ENCODE measurements around the gene EPN2. TPM values are rescaled to one million over a fixed set of nuclear protein-coding genes. Genes with fewer than 3 reads are reported as not detected.
A peak's percentile ranks its signal among the peaks of the same experiment; 100 is the strongest.

EPN2 gene
- total RNA-seq, 4 donors from 2014 or later = 92.7 to 141 (median 119) TPM

- WGBS, 2 donors = 98 to 100% methylated on average over 5 of the region's 5 CpGs
- TF ChIP-seq EP300 (IDR thresholded peaks at IDR 0.05) (no peak), POLR2A (IDR thresholded peaks at IDR 0.05) (no peak), CTCF (IDR thresholded peaks at IDR 0.05) (no peak)
- Histone ChIP-seq H3K36me3 (peaks cover 0 to 39% (median 0%) of the 10 kb centered on the region in 3 donors), H3K4me3 (no peak overlapping the region), H3K4me1 (peaks cover 0 to 69% (median 20%) of the 10 kb centered on the region in 4 donors), H3K27me3 (no peaks in the 10 kb centered on the region), H3K27ac (no peak overlapping the region), H3K9me3 (no peaks in the 10 kb centered on the region)
- DNase-seq (ENCODE audit: low spot score in 2 of 2) = no peak
Observed at GRCh38 chr17:19309701-19310100, 72.5 kb downstream of the EPN2 start.

- DNase-seq (ENCODE audit: low spot score in 2 of 2) = no peak
- H3K27ac ChIP-seq = no peak overlapping the region
- 67 to 78% methylated on average over 4 of the region's 4 CpGs for WGBS, 2 donors
- no peaks in the 10 kb centered on the region for H3K27me3 ChIP-seq
- no peak for TF ChIP-seq EP300 (IDR thresholded peaks at IDR 0.05)
- TF ChIP-seq POLR2A (IDR thresholded peaks at IDR 0.05) = no peak
- TF ChIP-seq CTCF (IDR thresholded peaks at IDR 0.05) = no peak
- H3K9me3 ChIP-seq = no peaks in the 10 kb centered on the region
- H3K36me3 ChIP-seq = peaks cover 0 to 43% (median 0%) of the 10 kb centered on the region in 3 donors
- H3K4me1 ChIP-seq = peaks cover 0 to 69% (median 17%) of the 10 kb centered on the region in 4 donors
- no peak overlapping the region for H3K4me3 ChIP-seq
Observed at GRCh38 chr17:19310151-19310550, 73.0 kb downstream of the EPN2 start.

- no peak for TF ChIP-seq EP300 (IDR thresholded peaks at IDR 0.05)
- TF ChIP-seq POLR2A (IDR thresholded peaks at IDR 0.05) = no peak
- TF ChIP-seq CTCF (IDR thresholded peaks at IDR 0.05) = no peak
- Histone ChIP-seq H3K4me3 (no peak overlapping the region), H3K27me3 (no peaks in the 10 kb centered on the region), H3K27ac (peak overlapping the region in 1 of 4 donors; percentile 73), H3K36me3 (peaks cover 0 to 51% (median 0%) of the 10 kb centered on the region in 3 donors), H3K4me1 (peaks cover 0 to 67% (median 9%) of the 10 kb centered on the region in 4 donors), H3K9me3 (no peaks in the 10 kb centered on the region)
- DNase-seq (ENCODE audit: low spot score in 2 of 2) = no peak
- WGBS, 2 donors = 77 to 78% methylated on average over 5 of the region's 5 CpGs
Observed at GRCh38 chr17:19311016-19311415, 73.8 kb downstream of the EPN2 start.

- Histone ChIP-seq H3K9me3 (no peaks in the 10 kb centered on the region), H3K4me3 (no peak overlapping the region), H3K4me1 (peaks cover 0 to 65% (median 4%) of the 10 kb centered on the region in 4 donors), H3K36me3 (peaks cover 0 to 51% (median 0%) of the 10 kb centered on the region in 3 donors), H3K27ac (peak overlapping the region in 2 of 4 donors; percentile 33 to 73), H3K27me3 (no peaks in the 10 kb centered on the region)
- 76% methylated on average over 6 of the region's 6 CpGs for WGBS, 2 donors
- TF ChIP-seq EP300 (IDR thresholded peaks at IDR 0.05) (no peak), CTCF (IDR thresholded peaks at IDR 0.05) (no peak), POLR2A (IDR thresholded peaks at IDR 0.05) (no peak)
- no peak for DNase-seq (ENCODE audit: low spot score in 2 of 2)
Observed at GRCh38 chr17:19311421-19312215, 74.5 kb downstream of the EPN2 start.

- Histone ChIP-seq H3K27ac (peak overlapping the region in 3 of 4 donors; percentile 23 to 73 (median 33)), H3K9me3 (no peaks in the 10 kb centered on the region), H3K27me3 (no peaks in the 10 kb centered on the region), H3K4me1 (peaks cover 0 to 66% (median 4%) of the 10 kb centered on the region in 4 donors), H3K4me3 (no peak overlapping the region), H3K36me3 (peaks cover 0 to 51% (median 0%) of the 10 kb centered on the region in 3 donors)
- WGBS, 2 donors = 94% methylated on average over 7 of the region's 7 CpGs
- no peak for TF ChIP-seq CTCF (IDR thresholded peaks at IDR 0.05)
- DNase-seq (ENCODE audit: low spot score in 2 of 2) = no peak
Observed at GRCh38 chr17:19312406-19312805, 75.2 kb downstream of the EPN2 start.

Data from tibial nerve (tissue), 4 donors.